Stimulated activated CD4-positive, alpha-beta T cell treated with anti-CD3 and anti-CD28 coated beads, Interleukin-4, amount 100 ng/mL, for 1 hour (primary cell): ENCODE results near the gene BRI3BP.
"Not testable (repeated sequence)": the region's sequence is repeated elsewhere in the genome, so short reads cannot be mapped to it uniquely, and the experiment has no call there.

Source experiments
- DNase-seq: peaks from one replicate; pipeline ENCODE4 v3.0.0-alpha.2; 2020

BRI3BP gene

GRCh38 chr12:124975276-124975675 is 18.2 kb upstream of the BRI3BP start:
- no peak for DNase-seq

- no peak for DNase-seq
Measured at GRCh38 chr12:124976999-124977398, 16.4 kb upstream of the BRI3BP start.

- no peak for DNase-seq
Measured at GRCh38 chr12:124979568-124979967, 13.9 kb upstream of the BRI3BP start.

GRCh38 chr12:124980098-124980892 is 13.2 kb upstream of the BRI3BP start:
- DNase-seq: no peak

- not testable (repeated sequence) for DNase-seq
Measured at GRCh38 chr12:124986876-124987275, 6.6 kb upstream of the BRI3BP start.

GRCh38 chr12:124992874-124993625 is 395 bp upstream of the BRI3BP start:
- peak; percentile 81 for DNase-seq

GRCh38 chr12:124994437-124994975 is 1.1 kb downstream of the BRI3BP start:
- no peak for DNase-seq

- DNase-seq: no peak
Measured at GRCh38 chr12:124995200-124995961, 1.9 kb downstream of the BRI3BP start.

GRCh38 chr12:124998705-124999104 is 5.3 kb downstream of the BRI3BP start:
- DNase-seq: no peak

- no peak for DNase-seq
Measured at GRCh38 chr12:125001636-125002035, 8.2 kb downstream of the BRI3BP start.

GRCh38 chr12:125003021-125003420 is 9.6 kb downstream of the BRI3BP start:
- no peak for DNase-seq

GRCh38 chr12:125004621-125005020 is 11.2 kb downstream of the BRI3BP start:
- DNase-seq: no peak

- no peak for DNase-seq
Measured at GRCh38 chr12:125005652-125006051, 12.2 kb downstream of the BRI3BP start.

GRCh38 chr12:125006365-125006764 is 12.9 kb downstream of the BRI3BP start:
- no peak for DNase-seq

- DNase-seq: no peak
Measured at GRCh38 chr12:125013816-125014442, 20.5 kb downstream of the BRI3BP start.

- DNase-seq: no peak
Measured at GRCh38 chr12:125014526-125014925, 21.1 kb downstream of the BRI3BP start.

- no peak for DNase-seq
Measured at GRCh38 chr12:125015680-125016310, 22.4 kb downstream of the BRI3BP start.

- no peak for DNase-seq
Measured at GRCh38 chr12:125017801-125018200, 24.4 kb downstream of the BRI3BP start.

- no peak for DNase-seq
Measured at GRCh38 chr12:125018356-125018755, 24.9 kb downstream of the BRI3BP start.

GRCh38 chr12:125021096-125021495 is 27.7 kb downstream of the BRI3BP start:
- no peak for DNase-seq

- DNase-seq: no peak
Measured at GRCh38 chr12:125021771-125022170, 28.3 kb downstream of the BRI3BP start.

- no peak for DNase-seq
Measured at GRCh38 chr12:125023065-125023464, 29.6 kb downstream of the BRI3BP start.
